GM12865 (cell line): ENCODE measurements around the gene ADGRV1.

Source experiments
- DNase-seq: peaks from one replicate; pipeline ENCODE4 v3.0.0; 2010; ENCODE audit warnings: low read depth
- H3K4me3 ChIP-seq: 2 replicates; pipeline ENCODE4 v1.5.1; 2011; ENCODE audit warnings: mild to moderate bottlenecking, low read depth, low read length, control low read depth
- TF ChIP-seq, protein P1 (sequence below): IDR thresholded peaks from 2 replicates; pipeline ENCODE4 v1.5.1; 2011; ENCODE audit warnings: low read length, control low read depth, low read depth, inconsistent platforms; ENCODE audit not compliant: insufficient read depth; ENCODE audit errors: missing control alignments

The ADGRV1 gene

DNA sequence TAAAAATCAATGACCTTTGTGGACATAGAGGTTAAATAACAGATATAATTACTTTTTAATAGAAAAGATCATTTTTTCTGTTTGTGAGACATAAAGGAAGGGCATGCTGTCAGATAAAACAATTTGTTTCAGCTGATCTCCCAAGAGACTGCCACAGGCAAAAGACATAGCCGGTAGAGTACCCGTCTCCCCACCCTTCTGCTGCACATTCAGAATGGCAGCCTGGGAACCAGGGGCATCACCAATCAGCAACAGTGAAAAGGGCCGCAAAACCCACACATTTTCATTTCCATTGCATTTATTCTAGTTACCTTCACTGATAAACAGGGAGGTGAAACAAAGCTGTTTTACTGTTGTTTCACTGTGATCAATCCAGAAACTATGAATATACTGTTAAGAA, 466.9 kb downstream of the ADGRV1 start:
- TF ChIP-seq, protein P1, sequence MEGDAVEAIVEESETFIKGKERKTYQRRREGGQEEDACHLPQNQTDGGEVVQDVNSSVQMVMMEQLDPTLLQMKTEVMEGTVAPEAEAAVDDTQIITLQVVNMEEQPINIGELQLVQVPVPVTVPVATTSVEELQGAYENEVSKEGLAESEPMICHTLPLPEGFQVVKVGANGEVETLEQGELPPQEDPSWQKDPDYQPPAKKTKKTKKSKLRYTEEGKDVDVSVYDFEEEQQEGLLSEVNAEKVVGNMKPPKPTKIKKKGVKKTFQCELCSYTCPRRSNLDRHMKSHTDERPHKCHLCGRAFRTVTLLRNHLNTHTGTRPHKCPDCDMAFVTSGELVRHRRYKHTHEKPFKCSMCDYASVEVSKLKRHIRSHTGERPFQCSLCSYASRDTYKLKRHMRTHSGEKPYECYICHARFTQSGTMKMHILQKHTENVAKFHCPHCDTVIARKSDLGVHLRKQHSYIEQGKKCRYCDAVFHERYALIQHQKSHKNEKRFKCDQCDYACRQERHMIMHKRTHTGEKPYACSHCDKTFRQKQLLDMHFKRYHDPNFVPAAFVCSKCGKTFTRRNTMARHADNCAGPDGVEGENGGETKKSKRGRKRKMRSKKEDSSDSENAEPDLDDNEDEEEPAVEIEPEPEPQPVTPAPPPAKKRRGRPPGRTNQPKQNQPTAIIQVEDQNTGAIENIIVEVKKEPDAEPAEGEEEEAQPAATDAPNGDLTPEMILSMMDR = no peak
- DNase-seq = no peak
- H3K4me3 ChIP-seq = no peak overlapping the region

DNA sequence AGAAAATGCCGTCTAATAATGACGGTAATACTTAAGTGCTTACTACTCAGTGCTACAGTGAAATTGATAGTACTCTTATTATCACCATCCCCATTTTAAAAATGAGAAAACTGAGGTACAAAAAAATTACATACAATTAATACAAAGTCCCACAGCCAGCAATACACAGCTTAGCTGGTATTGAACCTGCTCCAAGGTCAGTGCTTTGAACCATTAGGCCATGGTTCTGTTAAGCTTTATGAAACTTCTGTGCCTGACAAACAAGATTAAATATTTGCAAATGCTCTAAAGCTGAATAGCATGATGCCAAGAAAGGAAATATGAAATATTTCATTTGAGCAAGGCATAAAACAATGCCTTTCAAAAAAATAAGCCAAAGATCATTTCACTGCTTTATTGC, 467.4 kb downstream of the ADGRV1 start:
- TF ChIP-seq, protein P1 = no peak
- no peak overlapping the region for H3K4me3 ChIP-seq
- DNase-seq = no peak

DNA sequence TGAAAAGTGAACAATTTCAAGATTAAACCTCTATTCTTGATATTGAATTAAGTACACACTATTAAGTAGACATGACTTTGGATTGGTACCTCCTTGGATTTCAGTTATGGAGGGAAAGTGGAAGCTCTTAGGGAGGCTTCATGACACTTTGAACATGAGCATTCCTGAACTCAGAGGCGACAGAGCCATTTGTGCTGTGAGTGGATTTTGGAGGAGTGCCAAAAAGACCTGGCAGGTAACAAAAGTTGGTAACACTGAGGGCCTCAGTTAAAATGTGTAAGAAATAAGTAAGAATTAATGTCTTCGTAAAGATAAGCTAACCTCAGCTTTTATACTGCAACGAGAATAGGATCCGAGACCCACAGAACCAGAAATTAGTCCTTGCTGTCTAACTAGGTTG, 467.9 kb downstream of the ADGRV1 start:
- no peak overlapping the region for H3K4me3 ChIP-seq
- DNase-seq = no peak
- TF ChIP-seq, protein P1 = no peak

DNA sequence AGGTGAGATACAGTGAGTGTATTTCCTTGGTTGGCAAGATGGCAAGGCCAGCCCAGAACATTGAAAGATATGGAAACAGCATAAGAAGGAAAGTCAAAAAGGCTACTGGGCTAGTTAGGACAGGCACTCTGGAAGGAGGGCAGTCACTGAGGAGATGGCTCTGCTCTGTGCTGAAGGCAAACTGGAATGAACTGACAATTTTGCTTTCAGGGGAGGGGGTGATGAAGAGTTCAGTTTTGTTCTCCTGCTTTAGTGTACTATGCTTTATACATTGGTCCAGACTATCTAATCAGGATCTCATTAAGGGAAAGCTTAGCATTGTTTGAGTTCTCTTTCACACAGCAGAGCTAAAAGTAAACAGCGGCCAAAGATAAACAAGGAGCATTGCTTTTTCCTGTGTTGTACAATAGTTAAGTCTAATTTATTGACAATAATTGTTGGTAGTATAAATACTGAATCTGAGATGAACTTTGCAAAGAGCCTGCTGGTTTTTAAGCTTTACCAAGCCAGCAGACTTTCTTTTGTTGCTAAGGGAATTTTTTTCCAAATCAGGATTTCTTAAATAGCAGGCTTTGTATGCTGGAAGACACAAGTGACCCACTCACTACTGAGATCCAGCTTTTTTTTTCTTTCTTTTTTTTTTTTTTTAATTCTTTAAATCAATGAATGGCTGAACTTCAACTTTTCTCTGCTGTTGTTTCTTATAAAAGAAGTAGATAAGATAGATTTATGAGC, 469.0 kb downstream of the ADGRV1 start:
- DNase-seq = no peak
- no peak overlapping the region for H3K4me3 ChIP-seq
- TF ChIP-seq, protein P1 = no peak

DNA sequence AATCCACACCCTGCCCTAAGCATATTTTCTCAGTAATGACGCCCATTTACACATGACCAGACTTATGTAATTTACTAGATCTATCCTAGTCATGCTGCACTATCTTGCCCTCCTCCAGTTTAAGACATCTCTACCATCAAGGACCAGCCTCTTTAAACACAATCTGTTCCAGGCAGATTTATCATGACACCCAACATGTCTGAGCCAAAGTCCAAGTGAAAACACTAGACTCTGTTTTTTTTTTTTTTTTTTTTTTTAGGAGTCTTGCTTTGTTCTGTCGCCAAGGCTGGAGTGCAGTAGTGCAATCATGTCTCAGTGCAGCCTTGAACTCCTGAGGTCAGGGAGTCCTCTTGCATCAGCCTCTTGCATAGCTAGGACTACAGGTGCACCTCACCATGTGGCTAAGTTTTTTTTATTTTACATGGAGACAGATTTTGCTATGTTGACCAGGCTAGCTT, 469.9 kb downstream of the ADGRV1 start:
- TF ChIP-seq, protein P1 = no peak
- DNase-seq = no peak
- H3K4me3 ChIP-seq = no peak overlapping the region

DNA sequence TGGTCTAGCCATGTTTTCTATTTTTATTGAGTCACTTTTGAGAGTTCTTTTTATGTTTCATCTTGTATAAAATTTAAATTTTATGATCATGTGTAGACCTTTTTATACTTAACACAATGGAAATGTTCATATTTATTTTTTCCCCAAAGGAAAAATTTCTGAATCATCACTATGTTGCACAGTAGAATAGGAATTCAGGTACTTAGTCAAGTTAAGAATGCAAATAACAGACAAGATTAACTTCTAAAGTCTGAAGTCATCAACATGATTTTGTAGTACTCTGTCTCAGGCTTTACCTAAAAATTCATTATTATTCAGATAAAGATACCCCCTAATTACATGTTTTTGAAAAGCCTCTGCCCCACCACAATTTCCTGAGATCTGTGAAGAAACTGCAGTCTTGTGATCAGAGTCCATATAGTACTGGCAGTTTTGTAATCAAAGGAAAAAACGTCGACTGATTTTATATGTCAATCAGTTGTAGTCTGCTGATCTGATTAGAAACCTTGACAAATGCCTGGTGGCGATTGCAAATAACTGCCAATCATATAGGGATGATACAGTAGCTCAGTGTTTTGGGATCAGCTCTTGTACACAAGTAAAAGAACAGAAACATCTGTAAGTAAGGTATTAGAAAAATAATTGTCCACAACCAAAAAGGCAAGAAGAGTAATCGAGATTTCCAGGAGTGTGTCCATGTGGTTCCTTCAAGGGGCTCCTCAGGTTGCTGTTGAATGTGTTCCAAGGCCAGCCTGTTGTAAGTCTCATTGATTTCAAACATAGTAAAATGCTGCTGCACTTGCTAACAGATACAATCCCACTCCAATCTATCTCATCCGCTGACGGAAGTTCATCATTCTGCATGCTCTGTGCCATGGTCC, 472.2 kb downstream of the ADGRV1 start:
- TF ChIP-seq, protein P1 = no peak
- no peak for DNase-seq
- no peak overlapping the region for H3K4me3 ChIP-seq
